ENCODE measurements around the gene PRKN. TPM values are rescaled to one million over a fixed set of nuclear protein-coding genes. Genes with fewer than 3 reads are reported as not detected.

The PRKN gene
- total and polyA plus RNA-seq, 8 donors: 0.82 to 7.2 (median 2.9) TPM

DNA sequence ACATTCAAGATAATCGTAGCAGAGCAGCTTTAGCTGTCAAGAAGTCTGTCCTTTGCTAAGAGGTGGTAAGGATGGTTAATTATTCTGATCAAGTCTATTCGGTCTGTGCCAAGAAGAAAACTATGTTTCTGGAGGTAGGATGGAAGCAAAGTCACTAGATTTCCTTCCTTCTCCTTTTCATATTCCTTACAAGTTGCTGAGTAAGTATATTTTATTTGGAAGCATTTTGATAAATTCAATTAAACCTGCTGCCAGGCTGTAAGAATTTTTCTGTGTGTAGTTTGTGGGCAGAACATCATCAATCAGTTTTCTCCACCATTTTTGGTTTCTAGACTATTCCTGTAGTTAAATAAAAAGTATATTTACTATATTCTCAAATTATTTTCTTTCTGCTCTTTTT, 311.3 kb downstream of the PRKN start:
- intact Hi-C loops (cut with DNase I): no loop called here
- ATAC-seq: no peak
- 74 to 80% methylated on average over 2 of the region's 2 CpGs for WGBS, 2 donors
- no peaks in the 10 kb centered on the region for H3K27me3 ChIP-seq
- no peaks in the 10 kb centered on the region for H3K4me1 ChIP-seq
- TF ChIP-seq, protein P1, sequence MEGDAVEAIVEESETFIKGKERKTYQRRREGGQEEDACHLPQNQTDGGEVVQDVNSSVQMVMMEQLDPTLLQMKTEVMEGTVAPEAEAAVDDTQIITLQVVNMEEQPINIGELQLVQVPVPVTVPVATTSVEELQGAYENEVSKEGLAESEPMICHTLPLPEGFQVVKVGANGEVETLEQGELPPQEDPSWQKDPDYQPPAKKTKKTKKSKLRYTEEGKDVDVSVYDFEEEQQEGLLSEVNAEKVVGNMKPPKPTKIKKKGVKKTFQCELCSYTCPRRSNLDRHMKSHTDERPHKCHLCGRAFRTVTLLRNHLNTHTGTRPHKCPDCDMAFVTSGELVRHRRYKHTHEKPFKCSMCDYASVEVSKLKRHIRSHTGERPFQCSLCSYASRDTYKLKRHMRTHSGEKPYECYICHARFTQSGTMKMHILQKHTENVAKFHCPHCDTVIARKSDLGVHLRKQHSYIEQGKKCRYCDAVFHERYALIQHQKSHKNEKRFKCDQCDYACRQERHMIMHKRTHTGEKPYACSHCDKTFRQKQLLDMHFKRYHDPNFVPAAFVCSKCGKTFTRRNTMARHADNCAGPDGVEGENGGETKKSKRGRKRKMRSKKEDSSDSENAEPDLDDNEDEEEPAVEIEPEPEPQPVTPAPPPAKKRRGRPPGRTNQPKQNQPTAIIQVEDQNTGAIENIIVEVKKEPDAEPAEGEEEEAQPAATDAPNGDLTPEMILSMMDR (IDR thresholded peaks at IDR 0.05): no peak
- no peaks in the 10 kb centered on the region for H3K9me3 ChIP-seq
- no peak for FAIRE-seq
- no peak overlapping the region for H3K27ac ChIP-seq
- H3K36me3 ChIP-seq: no peaks in the 10 kb centered on the region
- no peak overlapping the region for H3K4me3 ChIP-seq
- no peak for DNase-seq

DNA sequence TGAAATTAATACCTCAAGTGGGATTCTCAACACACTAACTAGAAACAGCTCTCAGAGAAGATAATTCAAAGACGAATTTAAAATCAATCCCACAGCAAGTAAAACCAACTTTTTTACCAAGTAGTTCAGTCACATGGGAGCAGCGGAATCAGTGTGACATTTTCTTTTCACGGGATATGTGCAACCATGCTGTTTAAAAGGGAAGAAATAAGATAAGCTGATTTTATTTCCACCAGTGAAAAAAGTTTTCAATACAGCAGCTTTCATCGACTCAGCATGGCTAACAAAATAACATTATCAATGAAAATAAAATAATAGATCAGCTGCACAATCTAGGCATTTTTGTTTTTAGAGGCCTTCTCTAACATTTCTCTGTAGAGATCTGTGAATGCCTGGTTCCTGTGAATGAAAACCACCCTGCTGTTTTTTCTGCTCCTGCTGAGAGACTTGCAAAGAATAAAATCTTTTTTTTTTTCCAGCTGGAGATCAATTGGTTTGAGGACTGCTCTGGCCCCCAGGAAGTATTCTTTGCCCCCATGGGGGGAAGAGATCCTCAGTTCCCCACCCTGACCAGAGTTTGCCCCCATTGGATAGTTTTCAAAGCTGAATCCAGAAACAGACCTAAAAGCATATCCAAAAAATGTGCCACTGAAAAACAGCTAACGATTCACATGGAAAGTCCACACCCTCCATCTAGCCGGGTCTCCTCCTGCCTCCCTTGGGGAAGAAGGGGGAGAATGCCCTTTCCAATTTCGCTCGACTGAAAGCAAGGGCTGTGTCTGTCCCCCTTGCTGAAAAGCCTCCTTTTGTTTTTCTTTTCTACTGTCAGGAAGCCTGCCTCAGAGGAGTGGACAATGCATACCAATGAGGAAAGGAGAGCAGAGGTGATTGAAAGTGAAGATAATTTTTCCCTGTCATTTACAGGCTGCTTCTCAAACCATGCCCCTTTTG, 317.6 kb downstream of the PRKN start:
- intact Hi-C loops (cut with DNase I): no loop called here
- TF ChIP-seq, protein P1 (IDR thresholded peaks at IDR 0.05): no peak
- ATAC-seq (no peak), FAIRE-seq (no peak), DNase-seq (no peak)
- no peak overlapping the region for H3K27ac ChIP-seq
- no peak overlapping the region for H3K4me3 ChIP-seq
- H3K27me3 ChIP-seq: no peaks in the 10 kb centered on the region
- no peaks in the 10 kb centered on the region for H3K9me3 ChIP-seq
- H3K36me3 ChIP-seq: no peaks in the 10 kb centered on the region
- H3K4me1 ChIP-seq: no peaks in the 10 kb centered on the region
- WGBS, 2 donors: 68 to 70% methylated on average over 8 of the region's 8 CpGs

DNA sequence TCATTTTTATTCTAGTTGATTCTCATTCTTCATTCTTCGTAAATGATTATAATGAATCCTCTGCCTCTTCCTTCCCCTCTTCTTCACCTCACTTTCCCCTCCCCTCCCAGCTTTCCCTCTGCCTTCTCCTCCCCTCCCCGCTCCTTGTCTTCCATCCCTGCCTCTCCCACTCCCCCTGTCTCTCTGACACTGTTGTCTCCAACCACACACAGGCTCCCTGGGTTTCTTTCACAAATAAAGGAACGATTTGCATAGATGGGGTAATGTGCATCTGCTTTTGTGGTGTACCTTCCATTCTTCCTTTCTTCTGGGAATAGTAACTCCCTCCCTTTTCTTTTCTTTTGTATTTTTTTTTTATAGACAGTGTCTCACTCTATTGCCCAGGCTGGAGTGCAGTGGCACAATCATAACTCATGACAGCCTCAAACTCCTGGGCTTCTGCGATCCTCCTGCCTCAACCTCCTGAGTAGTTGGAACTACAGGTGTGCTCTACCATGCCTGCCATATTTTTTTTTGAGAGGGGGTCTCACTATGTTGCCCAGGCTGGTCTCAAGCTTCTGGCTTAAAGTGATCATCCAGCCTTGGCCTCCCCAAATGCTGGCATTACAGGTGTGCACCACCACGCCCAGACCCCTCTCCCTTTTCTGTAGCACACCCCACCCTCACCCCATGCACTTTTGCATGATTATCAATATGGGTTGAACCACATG, 318.6 kb downstream of the PRKN start:
- ATAC-seq (no peak), DNase-seq (no peak), FAIRE-seq (no peak)
- Histone ChIP-seq H3K4me3 (no peak overlapping the region), H3K4me1 (no peaks in the 10 kb centered on the region), H3K27me3 (no peaks in the 10 kb centered on the region), H3K27ac (no peak overlapping the region), H3K36me3 (no peaks in the 10 kb centered on the region), H3K9me3 (no peaks in the 10 kb centered on the region)
- 81 to 83% methylated on average over 5 of the region's 5 CpGs for WGBS, 2 donors
- intact Hi-C loops (cut with DNase I): no loop called here
- TF ChIP-seq, protein P1 (IDR thresholded peaks at IDR 0.05): no peak

DNA sequence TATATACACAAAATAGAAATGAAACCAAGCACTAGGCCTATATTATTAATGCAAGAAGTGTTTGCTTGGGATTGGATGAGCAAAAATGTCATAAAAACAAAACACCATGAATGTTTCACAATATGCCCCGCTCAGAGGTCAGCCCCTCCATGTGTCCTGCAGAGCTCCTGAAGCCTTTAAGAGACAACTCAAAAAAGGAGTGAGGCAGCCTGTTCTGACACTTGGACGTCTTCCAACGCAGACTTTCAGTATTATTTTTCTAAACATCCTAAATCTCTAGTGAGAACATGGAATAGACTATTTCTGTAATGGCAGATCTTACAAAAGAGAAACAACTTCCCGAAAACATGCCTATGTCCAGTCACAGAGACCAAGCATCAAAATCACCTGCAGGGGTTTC, 322.6 kb downstream of the PRKN start:
- WGBS, 2 donors: 75 to 84% methylated on average over 4 of the region's 4 CpGs
- H3K27ac ChIP-seq: no peak overlapping the region
- H3K9me3 ChIP-seq: no peaks in the 10 kb centered on the region
- FAIRE-seq (no peak), ATAC-seq (no peak), DNase-seq (no peak)
- H3K4me1 ChIP-seq: no peaks in the 10 kb centered on the region
- H3K27me3 ChIP-seq: no peaks in the 10 kb centered on the region
- H3K4me3 ChIP-seq: no peak overlapping the region
- intact Hi-C loops (cut with DNase I): no loop called here
- TF ChIP-seq, protein P1 (IDR thresholded peaks at IDR 0.05): no peak
- H3K36me3 ChIP-seq: no peaks in the 10 kb centered on the region

All from pancreas (tissue), 10 donors.